ENCODE measurements around the gene DPEP3.

DNA sequence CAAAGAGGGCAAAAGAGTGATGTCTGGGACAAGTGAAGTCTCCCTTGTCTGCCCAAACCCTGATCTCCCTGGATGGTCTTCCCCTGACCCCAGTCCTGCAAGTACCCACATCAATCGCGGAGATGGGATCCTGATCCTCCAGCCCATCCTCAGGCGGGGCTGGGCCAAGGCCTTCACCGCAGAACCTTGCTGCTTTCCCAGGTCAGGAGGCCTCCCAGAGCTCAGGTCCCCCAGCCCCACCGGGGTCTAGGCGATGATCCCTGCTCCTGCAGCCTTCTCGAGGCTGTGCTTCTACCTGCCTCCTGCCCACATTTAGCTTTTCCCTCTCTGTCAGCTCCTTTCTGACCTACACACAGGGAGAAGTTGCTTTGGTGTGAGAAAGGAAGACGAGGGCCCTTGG lies 18.2 kb downstream of the DPEP3 start:
- no peak for TF ChIP-seq BACH1 (IDR thresholded peaks at IDR 0.05; ENCODE audit: borderline replicate concordance)
- no peak for TF ChIP-seq TAF1 (IDR thresholded peaks at IDR 0.05; ENCODE audit: borderline replicate concordance, low read depth, low read length)
- no peak for TF ChIP-seq RELB (IDR thresholded peaks at IDR 0.05; ENCODE audit: low read depth)
- TF ChIP-seq RBBP5 (conservative IDR thresholded peaks at IDR 0.05): no peak
- no peak for TF ChIP-seq HCFC1 (IDR thresholded peaks at IDR 0.05; ENCODE audit: low read length)
- TF ChIP-seq KAT2A (conservative IDR thresholded peaks at IDR 0.05; ENCODE audit: control insufficient read depth, low read depth, low read length): no peak
- TF ChIP-seq CTCF (IDR thresholded peaks at IDR 0.05 in 2 of 3, conservative IDR thresholded peaks at IDR 0.05 in 1 of 3; ENCODE audit: control insufficient read depth in 2 of 3, extremely low read depth in 1 of 3, insufficient read depth in 1 of 3, low read depth in 3 of 3, low read length in 3 of 3): no peak
- TF ChIP-seq SIN3A (IDR thresholded peaks at IDR 0.05; ENCODE audit: low read depth, low read length): no peak
- no peak for TF ChIP-seq PKNOX1 (IDR thresholded peaks at IDR 0.05)
- no peak for TF ChIP-seq POLR2A (IDR thresholded peaks at IDR 0.05; ENCODE audit: low read depth, low read length)
- no peak for TF ChIP-seq CHD1 (IDR thresholded peaks at IDR 0.05; ENCODE audit: low read depth, low read length)
- TF ChIP-seq USF1 (IDR thresholded peaks at IDR 0.05; ENCODE audit: borderline replicate concordance, extremely low read length, insufficient read depth, low read depth, low read length): no peak

Measured in GM12878 (cell line).